Muscle of back (tissue), 11 donors: ENCODE data around the gene AVPR1B. TPM values are rescaled to one million over a fixed set of nuclear protein-coding genes. Genes with fewer than 3 reads are reported as not detected.
"Not testable (repeated sequence)": the region's sequence is repeated elsewhere in the genome, so short reads cannot be mapped to it uniquely, and the experiment has no call there.

Experiments used
- DNase-seq, 3 donors: peaks; one replicate each; pipeline versions ENCODE4 v3.0.0 to v3.0.0-alpha.2; 2013
- polyA plus RNA-seq, 10 donors: library from polyadenylated mRNA; unstranded; fragments of 120-200 nt; gene quantifications; one replicate each; pipeline ENCODE4 v1.2.1, GENCODE V29; 2013; ENCODE audit not compliant: insufficient read length in 10 of 10

Gene AVPR1B
- polyA plus RNA-seq, 10 donors: 0.13 to 0.63 (median 0.44) TPM

DNA sequence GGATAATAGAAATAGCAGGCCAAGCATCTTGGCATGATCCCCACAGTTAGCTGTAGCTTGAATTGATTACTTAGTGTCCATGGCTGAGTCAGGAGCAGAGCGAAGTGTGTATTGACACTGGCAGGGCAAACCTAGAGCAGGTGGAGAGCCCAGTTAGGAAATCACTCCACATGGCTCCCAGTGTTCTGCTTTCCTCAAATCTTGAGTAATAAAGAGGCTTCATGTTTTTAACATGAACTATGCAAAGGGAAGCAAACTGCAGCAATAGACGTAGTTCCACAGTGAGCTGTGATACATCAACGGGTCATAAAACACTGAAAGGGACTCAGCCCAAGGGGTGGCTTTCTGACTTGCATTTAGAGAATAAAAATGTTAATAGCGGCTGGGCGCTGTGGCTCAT is 35.3 kb downstream of the AVPR1B start:
- DNase-seq: no peak

DNA sequence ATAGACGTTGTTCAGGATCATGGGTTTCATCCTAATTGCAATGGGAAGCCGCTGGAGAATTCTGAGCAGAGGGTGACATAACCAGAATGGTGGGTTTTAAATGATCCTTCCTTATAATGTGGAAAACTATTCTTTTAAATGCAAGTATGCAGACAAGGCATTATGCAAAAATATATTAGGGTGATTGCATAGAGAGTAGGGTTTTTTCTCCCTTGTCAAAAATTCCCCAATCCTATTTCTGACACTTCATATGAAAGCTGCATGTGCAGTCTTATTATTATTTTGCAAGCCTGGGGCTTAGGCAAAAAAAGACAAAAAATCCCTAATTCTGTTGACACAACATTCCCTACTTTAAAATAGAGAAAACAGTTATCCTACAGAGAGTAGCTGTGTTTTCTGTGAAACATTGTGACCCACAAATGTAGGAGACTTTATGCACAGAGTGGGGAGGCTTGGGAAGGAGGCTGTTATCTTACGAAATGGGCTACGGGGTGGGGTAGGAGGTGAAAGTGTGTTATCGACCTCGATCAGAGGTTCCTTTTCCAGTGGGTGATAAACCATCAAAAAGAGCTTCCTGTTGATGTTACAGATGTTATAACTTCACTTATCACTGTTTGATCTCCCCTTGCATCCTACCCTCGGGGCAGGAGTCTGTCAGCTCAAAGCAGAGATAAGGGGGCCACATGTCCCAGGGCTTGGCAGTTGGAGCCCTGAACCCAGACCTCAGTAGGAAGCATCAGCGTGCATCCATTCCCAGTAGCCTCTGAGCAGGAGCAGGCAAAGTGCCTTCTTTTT is 37.0 kb downstream of the AVPR1B start:
- no peak for DNase-seq

DNA sequence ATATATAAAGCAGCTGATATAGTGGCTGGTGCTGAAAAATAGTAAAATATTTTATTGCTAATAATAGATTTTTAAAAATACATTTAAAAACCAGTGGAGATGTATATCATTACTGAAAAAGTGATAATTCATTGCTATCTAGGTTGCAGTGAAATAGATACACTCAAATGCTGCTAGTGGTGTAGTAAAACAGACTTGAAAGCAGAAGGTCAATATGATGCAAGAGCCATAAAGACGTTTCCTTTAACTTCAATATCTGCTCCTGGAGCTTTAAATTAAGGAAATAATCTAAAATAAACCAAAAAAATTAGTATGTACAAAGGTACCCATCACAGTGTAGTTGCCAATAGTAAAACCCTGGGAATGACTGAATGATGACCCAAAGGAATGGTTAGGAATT is 38.1 kb downstream of the AVPR1B start:
- no peak for DNase-seq

DNA sequence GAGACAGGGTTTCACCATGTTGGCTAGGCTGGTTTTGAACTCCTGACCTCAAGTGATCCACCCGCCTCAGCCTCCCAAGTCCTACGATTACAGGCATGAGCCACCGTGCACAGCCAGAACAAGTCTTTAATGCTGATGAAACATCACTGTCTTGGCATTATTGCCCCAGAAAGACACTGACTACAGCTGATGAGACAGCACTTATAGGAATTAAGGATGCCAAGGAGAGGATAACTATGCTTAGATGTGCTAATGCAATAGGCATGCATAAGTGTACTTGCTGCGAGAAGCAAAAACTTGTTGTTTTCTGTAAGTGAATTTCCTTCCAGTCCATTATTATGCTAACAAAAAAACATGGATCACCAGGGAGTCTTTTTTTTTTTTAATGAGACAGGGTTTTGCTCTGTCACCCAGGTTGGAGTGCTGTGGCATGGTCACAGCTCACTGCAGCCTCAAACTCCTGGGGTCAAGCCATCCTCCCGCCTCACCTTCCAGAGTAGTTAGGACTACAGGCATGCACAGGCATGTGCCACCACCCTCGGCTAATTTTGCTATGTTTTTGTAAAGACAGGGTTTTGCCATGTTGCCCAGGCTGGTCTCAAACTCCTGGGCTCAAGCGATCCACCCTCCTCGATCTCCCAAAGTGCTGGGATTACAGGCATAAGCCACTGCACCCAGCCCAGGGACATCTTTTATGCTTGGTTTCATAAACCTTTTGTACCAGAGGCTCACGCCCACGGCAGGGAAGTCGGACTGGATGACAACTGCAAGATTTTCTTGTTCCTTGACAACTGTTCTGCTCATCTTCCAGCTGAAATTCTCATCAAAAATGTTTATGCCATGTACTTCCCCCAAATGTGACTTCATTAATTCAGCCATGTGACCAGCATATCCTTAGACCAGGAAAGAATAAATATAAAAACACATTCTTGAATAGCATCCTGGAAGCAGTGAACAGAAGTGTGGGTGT is 41.1 kb downstream of the AVPR1B start:
- no peak for DNase-seq

DNA sequence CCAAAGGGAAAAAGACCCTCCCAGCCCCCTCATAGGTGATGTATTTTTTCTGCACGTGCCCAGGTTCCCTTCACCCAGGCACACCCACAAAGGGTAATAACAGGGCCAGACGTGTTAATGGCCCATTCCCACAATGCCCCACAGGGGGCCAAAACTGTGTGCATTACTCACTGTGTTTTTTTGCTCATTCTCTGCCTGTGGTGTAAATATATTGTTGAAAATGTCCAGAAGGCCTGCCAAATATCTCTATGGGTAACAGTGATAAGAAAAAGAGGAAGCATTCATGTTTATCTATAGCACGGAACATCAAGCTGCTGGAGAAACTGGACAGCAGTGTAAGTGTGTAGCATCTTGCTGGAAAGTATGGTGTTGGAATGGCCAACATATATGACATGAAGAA is 42.3 kb downstream of the AVPR1B start:
- no peak for DNase-seq

DNA sequence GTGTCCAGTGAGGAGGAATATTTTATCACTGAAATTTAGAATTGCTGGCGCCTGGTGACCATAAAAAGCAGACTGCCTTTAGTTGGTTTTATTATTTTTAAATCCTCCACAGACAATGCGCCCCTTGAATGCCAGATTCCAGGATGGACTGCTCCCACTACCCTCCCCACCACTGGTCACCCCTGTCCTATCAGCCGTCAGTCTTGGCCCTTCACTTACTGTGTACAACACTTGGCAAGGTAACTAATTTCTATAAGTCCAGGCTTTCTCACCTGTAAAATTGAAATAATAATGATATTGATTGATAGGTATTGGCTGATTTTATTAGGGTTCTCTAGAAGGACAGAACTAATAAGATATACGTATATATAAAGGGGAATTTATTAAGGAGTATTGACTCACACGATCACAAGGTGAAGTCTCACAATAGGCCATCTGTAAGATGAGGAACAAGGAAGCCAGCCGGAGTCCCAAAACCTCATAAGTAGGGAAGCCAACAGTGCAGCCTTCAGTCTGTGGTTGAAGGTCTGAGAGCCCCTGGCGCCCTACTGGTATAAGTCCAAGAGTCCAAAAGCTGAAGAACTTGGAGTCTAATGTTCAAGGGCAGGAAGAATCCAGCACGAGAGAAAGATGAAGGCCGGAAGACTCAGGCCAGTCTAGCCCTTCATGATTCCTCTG is 46.4 kb downstream of the AVPR1B start:
- no peak for DNase-seq

DNA sequence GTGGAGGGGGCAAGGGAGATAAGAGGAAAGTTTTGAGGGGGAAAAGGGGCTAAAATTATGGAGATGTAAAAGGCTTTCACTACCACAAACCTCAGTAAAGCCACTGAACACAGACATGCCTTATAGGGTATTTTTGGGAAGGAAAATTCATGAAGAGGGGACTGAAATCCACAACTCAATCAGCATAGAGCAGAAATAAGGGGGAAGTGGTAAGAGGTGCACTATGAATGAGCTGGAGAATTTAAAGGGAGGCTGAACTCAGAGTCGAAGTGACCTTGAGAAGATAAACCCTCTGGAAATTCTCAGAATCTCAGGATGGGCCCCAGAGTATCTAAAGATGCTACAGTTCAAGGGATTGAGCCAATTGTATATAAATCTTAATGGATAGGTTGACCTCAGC is 48.9 kb downstream of the AVPR1B start:
- no peak for DNase-seq

DNA sequence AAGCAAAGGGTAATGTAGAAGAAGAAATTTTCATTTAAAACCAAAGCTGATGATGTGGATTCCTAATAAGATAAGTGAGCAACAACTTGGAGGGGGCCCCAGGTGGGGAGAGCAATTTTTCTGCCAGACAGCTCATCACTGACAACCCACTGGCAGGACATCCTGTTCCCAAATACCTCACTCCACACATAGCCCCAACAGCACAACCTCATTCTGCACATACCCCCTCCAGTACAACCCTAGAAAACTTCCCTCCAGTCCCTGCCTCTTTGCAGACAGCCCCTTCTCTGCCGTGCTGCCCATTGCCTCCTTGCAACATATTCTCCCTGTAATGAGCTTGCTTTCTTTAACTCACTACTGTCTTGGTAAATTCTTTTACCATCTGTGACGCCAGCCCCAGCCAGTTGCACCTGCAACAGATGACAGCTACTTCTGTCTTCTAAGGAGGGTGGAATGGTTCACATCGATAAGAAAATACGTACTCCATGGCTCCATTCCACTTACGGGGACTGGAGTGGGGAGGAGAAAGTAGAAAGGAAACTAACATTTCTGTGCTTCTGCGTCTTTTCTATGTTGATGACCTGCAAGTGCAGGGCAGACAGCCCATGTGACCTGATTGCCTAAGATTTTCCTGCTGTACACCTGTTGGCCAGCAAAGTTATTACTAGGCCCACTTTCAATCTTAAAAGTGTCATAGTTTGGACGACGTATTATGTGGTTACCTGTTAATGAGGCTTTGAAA is 49.5 kb downstream of the AVPR1B start:
- no peak for DNase-seq

DNA sequence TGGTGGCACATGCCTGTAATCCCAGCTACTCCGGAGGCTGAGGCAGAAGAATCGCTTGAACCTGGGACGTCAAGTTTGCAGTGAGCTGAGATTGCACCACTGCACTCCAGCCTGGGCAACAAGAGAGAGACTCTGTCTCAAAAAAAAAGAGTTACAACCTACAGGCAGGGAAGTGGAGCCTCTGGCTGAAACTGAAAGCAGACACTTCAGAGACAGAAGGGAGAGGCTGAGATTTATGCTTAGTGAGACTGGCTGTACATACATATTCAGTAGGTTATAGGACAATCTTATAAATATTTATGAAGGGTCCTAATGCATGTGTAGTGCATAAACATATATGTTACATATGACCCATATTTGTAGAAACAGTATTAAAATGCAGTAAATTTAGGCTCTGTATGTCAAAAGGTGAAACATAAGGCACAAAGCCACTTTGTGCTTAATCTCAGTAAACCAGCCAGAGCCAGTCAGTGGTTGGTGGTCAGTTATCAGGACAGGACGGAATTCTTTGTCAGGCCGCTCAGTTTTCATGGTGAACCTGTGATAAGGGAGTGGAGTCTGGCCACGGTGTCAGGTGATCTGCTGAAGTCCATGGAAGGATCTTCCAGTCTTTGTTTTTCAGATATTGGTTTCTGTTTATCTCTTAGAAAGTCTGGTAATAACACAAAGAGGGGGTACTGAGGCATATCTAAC is 50.6 kb downstream of the AVPR1B start:
- DNase-seq: no peak

DNA sequence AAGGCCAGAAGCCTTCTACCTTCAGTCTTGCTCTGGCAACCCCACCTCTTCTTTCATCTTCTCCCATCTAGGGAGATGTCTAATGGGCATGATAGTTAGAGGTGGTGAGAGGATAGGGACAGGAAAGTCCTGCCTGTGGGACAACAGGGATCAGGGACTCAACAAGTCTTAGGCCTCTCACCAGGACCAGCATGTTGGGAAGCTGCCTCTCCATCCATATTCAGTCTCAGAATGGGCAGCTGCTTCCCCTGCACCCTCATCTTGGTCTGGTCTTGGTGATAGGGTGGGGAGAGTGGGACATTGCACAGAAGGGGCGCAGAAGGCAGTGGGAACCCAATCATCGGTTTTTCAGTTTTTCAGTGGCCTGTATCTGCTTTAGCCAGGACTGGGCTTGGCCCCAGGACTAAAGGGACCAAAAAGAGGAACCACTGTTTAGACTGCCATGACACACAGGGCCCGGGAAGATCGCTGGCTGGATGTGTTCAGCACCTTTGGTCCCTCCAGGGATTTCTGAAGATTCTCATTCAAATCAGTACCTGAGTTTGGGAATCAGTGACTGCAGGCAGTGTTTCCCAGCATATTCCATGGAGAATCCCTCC is 51.5 kb downstream of the AVPR1B start:
- no peak for DNase-seq

DNA sequence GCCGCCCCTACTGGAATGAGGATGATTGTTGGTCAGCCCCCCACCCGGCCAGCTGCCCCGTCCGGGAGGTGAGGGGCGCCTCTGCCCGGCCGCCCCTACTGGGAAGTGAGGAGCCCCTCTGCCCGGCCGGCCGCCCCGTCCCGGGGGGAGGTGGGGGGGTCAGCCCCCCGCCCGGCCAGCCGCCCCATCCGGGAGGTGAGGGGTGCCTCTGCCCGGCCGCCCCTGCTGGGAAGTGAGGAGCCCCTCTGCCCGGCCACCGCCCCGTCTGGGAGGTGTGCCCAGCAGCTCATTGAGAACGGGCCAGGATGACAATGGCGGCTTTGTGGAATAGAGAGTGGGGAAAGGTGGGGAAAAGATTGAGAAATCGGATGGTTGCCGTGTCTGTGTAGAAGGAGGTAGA is 52.7 kb downstream of the AVPR1B start:
- not testable (repeated sequence) for DNase-seq

DNA sequence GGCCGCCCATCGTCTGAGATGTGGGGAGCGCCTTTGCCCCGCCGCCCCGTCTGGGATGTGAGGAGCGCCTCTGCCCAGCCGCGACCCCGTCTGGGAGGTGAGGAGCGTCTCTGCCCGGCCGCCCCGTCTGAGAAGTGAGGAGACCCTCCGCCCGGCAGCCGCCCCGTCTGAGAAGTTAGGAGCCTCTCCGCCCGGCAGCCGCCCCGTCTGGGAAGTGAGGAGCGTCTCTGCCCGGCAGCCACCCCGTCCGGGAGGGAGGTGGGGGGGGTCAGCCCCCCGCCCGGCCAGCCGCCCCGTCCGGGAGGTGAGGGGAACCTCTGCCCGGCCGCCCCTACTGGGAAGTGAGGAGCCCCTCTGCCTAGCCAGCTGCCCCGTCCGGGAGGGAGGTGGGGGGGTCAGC is 53.2 kb downstream of the AVPR1B start:
- not testable (repeated sequence) for DNase-seq

DNA sequence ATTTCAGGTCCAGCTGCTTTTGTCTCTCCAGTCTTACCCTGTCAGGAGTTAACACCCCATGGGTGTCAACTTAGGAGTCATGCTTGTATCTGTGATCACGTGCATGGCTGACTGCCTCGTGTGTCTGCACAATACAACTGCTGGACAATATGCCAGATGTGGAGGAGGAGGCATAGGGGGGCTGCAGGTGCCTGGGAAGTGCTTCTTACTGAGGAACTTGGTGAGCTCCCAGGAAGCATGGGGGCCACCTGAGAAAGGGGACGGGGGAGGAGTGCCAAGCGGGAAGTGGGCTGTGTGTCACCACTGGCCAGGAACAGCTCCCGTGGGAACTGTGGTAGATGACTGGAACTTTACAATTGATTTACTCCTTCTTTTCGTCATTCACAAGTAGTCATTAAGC is 54.7 kb downstream of the AVPR1B start:
- peak in 1 of 3 donors; percentile 42 for DNase-seq

DNA sequence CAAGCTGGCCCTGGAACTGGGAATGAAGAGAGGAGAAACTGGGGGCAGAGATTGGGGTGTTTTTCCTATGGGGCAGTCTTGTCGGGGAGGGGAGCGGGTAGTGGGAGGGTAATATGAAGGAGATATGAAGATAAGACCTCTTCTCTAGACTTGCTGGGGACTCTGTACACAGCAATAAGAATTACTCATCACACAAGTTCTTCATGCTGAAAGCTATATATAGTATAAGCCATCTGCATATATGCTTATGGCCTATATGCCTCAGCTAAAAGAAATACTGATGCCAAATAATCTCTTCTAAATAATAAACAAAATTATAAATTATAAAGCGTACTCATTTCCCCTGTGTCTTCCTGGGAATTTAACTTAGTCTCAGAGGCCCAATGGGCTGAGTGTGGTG is 56.3 kb downstream of the AVPR1B start:
- no peak for DNase-seq

Other genes starting within 250 kb of the AVPR1B start
- under 1 TPM in 8 of 10 donors, not detected in 2; 0.04 to 0.14 (median 0.12) TPM for gene SLC26A9, start 173.9 kb downstream of the AVPR1B start, polyA plus RNA-seq
- gene RAB7B, start 114.0 kb downstream of the AVPR1B start, polyA plus RNA-seq: 10 to 100 TPM in 4 of 10 donors, 1 to 10 TPM in 6; 7.9 to 16.2 (median 9.2) TPM
- 1 to 10 TPM in 1 of 10 donors, under 1 TPM in 9; 0.09 to 1.2 (median 0.33) TPM for gene CTSE, start 93.5 kb downstream of the AVPR1B start, polyA plus RNA-seq
- gene RHEX, start 64.2 kb downstream of the AVPR1B start, polyA plus RNA-seq: 1 to 10 TPM in 3 of 10 donors, under 1 TPM in 7; 0.22 to 1.3 (median 0.75) TPM
- 1 to 10 TPM; 3.1 to 6.5 (median 4.7) TPM for gene FAM72A, start 85.5 kb upstream of the AVPR1B start, polyA plus RNA-seq
- gene SRGAP2, start 86.2 kb upstream of the AVPR1B start, polyA plus RNA-seq: 10 to 100 TPM; 54.3 to 86.2 (median 66.8) TPM